DND-41 (cell line): Measurements from ENCODE around the gene THSD7B.

Experiments
- EZH2 ChIP-seq: IDR thresholded peaks from 3 replicates; pipeline ENCODE4 v1.6.1; 2012; ENCODE audit warnings: borderline replicate concordance, low read depth, mild to moderate bottlenecking, moderate library complexity, low read length, inconsistent platforms; ENCODE audit not compliant: severe bottlenecking
- TF ChIP-seq, protein P1 (sequence below): IDR thresholded peaks from 2 replicates; pipeline ENCODE4 v1.5.1; 2012; ENCODE audit warnings: borderline replicate concordance, low read length, moderate library complexity, mild to moderate bottlenecking; ENCODE audit not compliant: poor library complexity, severe bottlenecking; ENCODE audit errors: extremely low read depth

DNA sequence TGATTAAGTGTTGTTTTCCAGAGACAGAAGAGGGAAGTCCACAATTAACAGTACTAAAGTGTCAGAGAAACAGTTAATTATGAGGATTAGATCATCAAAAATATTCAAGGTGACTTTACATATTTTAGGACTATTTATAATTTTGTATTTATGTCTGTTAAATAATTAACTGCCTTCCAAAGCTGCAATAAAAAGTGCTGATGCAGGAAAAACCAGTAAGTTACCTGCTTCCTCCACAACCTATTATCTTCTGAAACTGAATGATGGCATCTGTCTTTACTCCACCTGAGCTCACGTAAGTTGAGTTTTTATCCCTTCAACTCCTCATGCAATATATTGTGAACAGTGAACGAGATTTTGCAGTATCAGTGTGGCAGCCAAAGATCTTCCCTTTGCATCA is 570.7 kb downstream of the THSD7B start:
- TF ChIP-seq EZH2: no peak
- TF ChIP-seq, protein P1, sequence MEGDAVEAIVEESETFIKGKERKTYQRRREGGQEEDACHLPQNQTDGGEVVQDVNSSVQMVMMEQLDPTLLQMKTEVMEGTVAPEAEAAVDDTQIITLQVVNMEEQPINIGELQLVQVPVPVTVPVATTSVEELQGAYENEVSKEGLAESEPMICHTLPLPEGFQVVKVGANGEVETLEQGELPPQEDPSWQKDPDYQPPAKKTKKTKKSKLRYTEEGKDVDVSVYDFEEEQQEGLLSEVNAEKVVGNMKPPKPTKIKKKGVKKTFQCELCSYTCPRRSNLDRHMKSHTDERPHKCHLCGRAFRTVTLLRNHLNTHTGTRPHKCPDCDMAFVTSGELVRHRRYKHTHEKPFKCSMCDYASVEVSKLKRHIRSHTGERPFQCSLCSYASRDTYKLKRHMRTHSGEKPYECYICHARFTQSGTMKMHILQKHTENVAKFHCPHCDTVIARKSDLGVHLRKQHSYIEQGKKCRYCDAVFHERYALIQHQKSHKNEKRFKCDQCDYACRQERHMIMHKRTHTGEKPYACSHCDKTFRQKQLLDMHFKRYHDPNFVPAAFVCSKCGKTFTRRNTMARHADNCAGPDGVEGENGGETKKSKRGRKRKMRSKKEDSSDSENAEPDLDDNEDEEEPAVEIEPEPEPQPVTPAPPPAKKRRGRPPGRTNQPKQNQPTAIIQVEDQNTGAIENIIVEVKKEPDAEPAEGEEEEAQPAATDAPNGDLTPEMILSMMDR: no peak
